ENCODE results near the gene PNPLA3.

GRCh38 chr22:43928468-43928867 lies 4.9 kb downstream of the PNPLA3 start:
- TF ChIP-seq EZH2 (IDR thresholded peaks at IDR 0.05; ENCODE audit: borderline replicate concordance, low read depth, low read length, severe bottlenecking) (no peak), CTCF (IDR thresholded peaks at IDR 0.05; ENCODE audit: borderline replicate concordance, extremely low read depth, low read length, poor library complexity, severe bottlenecking) (no peak)

All from DND-41 (cell line).